GM19455 (cell line): ENCODE measurements around the gene OLFM3.

Experiments
- ATAC-seq: cut with Tn5 transposase; IDR thresholded peaks from one replicate; pipeline ENCODE4 v1.9.1; 2021; ENCODE audit not compliant: unreplicated experiment

OLFM3 gene

DNA sequence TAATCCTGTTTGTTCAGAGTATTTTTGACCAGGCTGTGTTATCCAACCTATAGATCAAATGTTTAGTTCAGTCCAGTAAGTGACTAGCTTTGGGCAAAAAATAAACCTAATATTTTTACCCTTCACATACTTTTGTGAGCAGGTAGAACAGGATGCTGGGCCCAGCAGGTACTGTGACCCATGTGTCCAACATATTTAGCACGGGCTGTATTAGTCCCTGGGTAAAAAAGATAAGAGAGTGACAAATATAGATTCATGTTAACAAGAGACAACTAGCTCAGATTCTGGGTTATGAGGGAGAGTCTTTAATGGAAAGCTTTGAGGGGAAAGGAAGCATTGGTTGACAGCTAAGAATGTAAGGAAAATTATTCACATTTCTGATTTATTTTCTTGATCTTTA, 43.1 kb downstream of the OLFM3 start:
- no peak for ATAC-seq

DNA sequence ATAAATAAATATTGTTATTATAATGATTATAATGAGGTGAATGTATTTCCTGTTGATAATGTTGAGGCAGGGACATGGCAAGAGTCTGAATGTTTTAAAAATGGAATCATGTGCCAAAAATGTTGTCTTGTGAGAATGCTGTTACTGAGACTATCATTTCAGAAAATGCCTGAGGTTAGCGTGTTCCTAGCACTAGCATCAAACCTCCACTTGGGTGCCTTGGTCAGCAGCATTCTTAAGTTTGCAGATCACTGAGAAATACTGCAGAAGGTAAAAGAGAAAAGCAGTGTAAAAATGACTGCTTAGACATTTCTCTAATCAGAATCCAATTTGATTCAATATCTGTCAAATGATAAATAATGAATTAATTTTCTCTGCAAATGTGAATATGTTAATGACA, 50.8 kb downstream of the OLFM3 start:
- no peak for ATAC-seq

DNA sequence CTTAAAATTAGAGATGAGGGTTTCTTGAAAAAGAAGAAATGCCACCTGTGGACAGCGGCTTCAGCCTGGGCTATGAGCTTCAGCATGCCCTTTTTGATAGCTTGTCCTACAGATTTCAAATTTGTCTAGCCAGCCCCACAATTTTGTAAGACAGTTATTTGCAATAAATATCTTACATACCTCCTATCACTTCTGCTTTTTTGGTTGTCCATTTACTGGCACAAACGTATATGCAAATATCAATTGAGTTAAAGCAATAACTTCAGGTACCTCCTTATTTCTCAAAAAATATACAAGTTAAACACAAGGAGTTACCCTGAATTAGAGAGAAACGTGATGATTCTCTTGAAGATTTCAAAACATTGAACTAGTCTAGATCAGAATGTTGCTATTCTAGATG, 53.5 kb downstream of the OLFM3 start:
- no peak for ATAC-seq

- no peak for ATAC-seq
Observed at GRCh38 chr1:101942516-101943193, 54.1 kb downstream of the OLFM3 start.

DNA sequence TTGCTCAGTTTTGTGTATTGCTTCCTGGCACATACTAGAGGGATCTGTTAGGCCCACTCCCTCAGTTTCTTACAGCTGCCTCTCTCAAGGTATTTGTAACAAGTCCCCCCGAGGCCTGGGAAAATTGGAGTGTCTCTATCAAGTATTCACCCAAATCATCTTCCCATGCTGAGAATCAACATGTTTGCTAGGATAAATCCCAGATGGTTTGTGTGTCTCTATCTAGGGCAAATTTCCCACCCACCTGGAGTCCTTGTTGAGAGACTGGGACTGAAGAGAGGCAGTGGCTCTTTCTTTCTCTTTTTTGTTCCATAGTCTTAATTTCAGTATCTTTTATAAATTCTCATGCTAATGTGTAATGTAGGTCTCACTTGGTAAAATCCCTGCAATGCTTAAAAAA, 58.0 kb downstream of the OLFM3 start:
- ATAC-seq = no peak

DNA sequence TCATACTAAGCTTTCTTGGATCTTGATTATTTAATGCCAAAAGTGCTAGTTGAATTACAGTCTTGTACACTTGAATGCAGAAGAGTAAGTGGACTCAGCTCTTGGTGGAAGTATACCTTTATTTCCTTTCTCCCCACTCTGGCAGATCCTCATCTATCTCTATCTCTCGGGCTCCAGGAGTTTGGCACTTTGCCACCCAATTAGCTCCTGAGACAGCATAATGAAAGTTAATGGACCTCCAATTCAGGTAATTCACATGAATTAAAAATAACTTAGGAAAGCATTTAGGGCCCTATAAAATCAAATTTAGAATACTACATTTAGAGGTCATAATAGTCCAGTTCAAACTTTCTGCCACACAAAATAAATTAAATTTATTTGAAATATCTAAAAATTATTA, 67.4 kb downstream of the OLFM3 start:
- ATAC-seq = no peak

GRCh38 chr1:101928829-101929228, 67.9 kb downstream of the OLFM3 start:
- no peak for ATAC-seq

GRCh38 chr1:101924700-101925099, 72.0 kb downstream of the OLFM3 start:
- ATAC-seq = no peak

DNA sequence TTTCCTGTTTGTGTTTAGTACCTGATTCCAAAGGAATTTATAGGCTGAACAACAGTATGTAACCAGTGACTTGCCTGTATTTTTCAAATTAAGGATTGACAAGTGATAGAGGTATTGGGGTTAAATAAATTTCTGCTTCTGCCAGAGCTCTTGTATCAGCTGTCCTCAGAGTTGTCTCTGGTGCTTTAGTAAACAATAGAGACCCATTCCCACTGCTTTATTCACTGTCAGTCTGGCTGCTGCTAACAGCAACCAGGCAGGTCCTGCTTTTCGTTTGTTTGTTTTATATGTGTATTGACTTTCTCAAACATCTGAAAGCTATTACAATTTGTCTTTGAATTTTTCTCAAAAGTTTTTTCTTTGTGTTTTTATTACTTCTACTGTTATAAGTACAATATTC, 76.1 kb downstream of the OLFM3 start:
- no peak for ATAC-seq

DNA sequence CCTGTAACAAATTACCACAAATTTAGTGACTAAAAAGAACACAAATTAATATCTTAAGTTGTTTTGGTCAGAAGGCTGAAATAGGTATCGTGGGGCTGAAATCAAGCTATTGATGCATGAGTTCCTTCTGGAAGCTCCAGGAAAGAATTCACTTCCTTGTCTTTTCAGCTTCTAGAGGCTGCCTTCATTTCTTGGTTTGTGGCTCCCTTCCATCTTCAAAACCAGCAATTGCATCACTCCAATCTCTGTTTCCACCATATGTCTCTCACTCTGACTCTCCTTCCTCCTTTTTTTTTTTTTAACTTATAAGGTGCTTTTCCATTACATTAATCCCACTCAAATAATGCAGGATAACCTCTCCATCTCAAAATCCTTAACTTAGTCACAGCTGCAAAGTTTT, 78.4 kb downstream of the OLFM3 start:
- ATAC-seq = no peak

DNA sequence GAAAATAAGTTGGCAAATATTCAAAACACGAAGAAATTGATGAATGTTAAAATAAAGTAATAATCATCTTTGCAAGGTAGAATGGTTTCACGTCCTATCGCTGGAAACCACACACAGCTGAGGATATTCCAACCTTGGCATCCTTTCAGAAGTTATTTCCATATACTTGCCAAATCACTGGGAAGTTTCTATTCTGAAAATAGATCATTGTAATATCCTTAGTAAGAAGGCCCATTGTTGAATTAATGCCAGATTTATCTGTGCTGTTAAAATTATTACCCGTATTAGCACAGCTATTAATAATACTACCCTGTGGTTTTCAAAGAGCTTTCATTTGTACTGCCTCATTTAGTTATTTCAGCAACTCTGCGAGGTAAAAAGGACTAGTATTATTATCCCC, 81.1 kb downstream of the OLFM3 start:
- ATAC-seq = no peak

DNA sequence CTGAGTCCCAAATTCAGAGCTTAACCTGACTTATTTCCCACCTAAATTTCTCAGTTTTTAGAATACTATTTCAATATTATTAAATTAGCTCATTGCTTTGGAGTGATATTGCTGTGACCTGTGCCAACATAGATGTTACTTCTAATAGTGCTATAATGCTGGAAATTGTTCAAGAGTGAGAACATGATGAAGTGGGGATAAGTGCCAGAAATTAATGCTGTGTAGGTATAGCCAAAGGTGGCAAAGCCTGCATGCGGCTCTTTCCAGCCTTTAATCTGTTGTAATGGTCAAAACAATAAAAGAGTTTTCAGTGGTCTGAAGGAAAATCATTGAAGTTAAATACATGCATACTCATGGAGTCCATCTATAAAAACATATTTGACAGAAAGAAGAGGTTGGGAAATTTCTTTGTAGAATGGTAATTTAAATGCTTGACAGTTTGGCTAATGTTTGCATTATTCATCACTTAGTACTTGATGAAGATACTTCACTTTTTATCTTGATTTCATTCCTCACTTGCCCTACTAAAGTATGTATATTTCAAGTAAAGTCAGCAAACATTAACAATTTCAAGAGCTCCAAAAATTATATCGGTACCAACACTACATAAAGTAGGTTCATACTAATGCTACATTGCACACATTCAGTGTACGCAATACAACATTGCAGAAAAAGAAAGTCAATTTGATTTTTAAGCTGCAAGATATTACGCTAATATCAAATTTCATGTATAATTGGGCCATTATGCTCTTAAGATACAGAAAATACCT, 82.1 kb downstream of the OLFM3 start:
- ATAC-seq = no peak

DNA sequence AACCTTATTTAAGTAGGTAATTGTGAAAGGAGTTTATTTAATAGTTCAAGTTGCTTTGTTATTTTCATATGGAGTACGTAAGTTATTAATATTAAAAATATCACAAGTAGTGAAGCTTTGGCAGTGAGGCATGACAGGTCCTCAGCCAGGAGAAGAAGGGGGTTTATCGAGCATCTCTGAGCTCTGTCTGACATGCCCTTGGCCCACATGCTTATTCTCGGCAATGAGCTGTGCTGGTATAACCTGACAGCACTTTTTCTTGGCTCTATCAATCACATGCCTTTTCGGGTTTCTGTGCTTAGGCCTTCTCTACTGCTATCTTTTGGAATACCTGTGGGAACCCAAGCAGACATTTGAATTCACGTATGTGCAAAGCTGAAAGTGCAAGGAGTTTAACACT, 84.8 kb downstream of the OLFM3 start:
- ATAC-seq = no peak

DNA sequence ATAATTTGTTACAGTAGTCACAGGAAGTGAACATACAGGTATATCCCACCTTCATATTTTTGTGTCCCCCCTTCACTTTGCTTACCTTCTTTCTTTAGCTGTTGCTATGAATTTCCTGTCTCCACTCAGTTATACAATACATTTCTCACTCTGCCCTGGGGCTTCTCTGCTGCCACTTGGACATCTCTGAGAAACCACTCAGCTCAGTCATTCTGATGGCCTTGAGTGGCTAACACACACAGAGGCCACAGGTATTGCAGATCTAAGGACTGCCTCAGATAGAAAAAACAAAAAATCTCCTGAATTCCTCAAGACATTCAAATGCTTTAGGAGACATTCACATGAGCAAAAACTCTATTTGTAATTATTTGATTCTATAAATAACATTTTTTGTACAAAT, 87.7 kb downstream of the OLFM3 start:
- ATAC-seq = no peak

DNA sequence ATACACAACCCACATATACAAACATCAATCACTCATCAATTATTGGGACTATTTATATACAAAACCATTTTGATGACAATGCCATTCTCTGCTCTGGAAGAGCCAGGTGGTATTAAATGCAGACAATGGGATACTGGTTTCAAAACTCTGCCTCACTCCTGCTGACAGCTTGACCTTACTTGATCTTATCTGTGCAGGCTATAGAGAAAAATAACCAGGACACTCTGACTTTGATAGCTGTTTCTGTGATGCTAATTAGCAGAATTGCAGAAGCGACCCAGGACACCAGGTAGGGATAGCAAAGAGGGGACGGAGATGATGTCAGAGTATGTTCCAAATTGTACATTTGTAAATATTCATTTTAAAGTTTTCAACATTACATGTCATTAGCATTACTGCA, 89.5 kb downstream of the OLFM3 start:
- no peak for ATAC-seq

- no peak for ATAC-seq
Observed at GRCh38 chr1:101905283-101905835, 91.4 kb downstream of the OLFM3 start.

DNA sequence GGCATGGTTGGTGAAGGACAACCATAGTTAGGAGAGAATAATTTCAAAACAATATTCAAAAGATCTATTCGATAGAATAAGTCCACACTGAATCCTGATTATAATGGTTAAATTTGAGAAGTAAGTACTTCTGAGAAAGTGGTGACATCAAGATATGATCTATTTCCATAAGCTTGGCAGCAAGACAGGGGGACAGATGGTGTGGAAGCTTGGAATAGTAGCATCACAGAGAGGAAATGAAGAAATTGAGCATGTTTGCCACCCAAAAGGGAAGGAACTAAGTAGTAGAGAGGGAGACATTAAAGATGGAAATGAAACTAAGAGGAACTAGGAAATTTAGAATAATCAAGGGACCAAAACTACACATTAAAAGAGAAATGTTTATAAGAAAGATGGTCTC, 94.5 kb downstream of the OLFM3 start:
- ATAC-seq = no peak

DNA sequence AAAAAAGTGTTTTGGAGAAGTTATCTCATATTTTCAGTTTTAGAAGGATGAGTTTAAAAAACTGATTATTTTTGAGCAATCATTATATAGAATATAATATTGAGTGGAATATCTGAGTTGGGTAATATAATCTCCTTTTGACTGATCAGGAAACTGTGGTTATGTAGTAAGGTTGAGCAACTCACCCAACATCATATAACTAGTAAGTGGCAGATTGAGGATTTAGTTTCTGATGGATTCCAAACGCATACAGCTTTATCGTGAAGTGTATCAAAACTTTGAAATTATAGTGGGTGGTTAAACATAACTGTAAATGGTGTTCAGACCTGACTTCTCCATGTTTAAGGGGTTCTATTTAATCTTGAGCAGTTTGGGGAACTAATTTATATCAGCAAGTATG, 98.6 kb downstream of the OLFM3 start:
- no peak for ATAC-seq

DNA sequence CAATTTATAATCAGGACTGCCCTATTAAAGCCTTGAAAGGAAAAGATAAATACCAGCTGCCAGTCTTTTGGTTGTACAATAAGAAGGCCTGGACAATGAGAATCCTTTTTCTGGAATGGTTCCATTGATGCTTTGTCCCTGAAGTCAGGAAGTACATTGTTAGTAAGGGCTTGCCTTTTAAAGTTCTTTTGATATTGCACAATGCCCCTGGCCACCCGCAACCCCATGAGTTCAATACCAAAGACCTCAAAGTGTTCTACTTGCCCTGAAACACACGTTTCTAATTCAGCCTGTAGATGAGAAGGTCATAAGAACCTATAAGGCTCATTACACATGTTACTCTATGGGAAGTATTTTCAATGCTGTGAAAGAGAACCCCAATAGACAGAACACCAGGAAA, 112.1 kb downstream of the OLFM3 start:
- no peak for ATAC-seq

- ATAC-seq = no peak
Observed at GRCh38 chr1:101875891-101876290, 120.8 kb downstream of the OLFM3 start.

DNA sequence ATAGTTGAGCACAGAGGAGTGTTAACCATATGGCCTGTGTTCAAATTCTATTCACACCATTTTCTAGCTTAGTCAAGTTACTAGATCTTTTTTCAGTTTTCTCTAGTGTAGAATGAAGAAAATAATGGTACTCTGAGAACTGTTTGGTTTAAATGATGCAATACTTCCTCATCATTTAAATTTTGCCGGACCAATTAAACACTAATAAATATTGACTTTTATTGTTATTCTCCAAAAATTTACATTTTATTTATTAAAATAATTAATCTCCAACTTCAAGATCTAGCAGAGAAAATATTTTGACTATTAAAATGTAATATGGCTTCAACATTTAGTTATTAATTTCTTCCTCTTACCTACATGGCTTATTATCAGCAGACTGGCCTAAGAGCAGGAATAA, 123.1 kb downstream of the OLFM3 start:
- no peak for ATAC-seq

DNA sequence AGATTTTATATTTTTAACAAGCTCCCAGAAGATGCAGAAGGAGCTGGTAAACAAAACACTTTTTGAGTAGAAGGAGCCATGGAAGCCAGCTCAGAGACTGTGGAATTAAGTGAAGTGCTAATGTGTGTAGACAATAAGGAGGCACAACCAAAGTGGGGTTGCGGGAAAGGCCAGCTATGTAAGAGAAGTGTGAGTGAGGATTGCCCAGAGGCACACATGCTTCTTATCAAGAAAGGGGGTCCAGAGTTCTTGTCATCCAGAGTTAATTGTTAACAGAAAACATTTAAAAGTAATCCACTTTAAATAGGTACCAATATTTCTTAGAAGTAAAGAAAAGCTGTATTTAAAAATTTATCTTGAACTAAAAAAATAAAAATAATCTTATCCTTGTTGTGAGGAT, 136.8 kb downstream of the OLFM3 start:
- ATAC-seq = no peak

DNA sequence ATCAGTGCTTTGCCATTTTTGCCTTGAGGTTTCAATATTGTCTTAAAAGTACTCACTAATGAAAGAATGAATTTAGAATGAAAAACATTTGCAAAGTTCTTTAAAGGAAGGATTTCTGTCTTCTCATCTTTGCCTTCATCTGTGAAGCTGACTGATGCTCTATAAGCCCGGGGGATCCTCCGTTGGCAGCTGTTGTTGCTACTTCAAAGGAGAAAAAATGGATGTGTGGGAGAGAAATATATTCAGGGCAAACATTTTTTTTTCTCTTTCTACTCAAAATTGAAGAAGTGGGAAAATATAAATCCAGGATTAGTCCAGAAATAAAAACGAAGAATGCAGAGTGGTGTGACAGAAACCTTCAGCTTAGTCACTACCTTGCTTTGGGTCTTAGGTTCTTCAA, 142.5 kb downstream of the OLFM3 start:
- ATAC-seq = no peak
